HG03045 (cell line): ENCODE data around the gene IL15.
A peak's percentile ranks its signal among the peaks of the same experiment; 100 is the strongest.

Source experiments
- ATAC-seq: cut with Tn5 transposase; IDR thresholded peaks from one replicate; pipeline ENCODE4 v1.9.1; 2021; ENCODE audit warnings: mild to moderate bottlenecking, moderate library complexity; ENCODE audit not compliant: unreplicated experiment

The IL15 gene

DNA sequence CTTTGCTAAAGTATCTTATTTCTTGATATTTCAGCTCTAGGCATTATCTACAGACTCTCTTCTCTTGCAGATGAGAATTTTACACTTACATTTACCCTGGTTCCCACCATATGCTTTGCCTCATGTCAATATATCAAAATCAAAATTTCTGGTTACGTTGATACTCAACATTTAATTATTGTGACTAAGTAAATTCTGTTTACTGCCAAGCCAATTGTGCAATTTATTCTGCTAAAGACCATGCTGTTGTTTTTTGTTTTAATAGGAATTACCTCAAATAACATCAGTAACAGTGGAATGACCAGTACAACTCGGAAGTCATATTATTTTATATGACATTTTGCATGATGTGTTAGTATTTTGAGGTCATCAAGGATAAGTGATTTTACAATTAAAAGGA lies 125.5 kb downstream of the IL15 start:
- no peak for ATAC-seq

GRCh38 chr4:141763374-141763773 lies 127.0 kb downstream of the IL15 start:
- no peak for ATAC-seq

DNA sequence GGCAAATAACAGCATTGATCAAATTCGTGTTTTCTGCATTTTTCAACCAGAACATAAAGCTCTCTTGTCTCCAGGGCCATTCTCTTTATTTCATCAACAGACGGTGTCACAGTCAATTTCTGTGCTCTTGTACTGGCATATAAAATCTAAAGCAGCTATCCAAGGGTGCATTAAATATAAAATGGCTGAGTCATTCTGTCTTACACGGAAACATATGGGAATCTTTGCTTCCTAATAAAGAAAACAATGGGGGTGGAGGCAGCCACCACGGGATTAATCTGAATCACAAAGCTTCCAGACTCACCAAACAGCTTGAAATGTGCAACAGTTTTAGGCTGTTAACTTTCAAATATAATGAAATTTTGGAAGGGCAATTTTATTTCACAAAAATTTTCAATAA lies 132.6 kb downstream of the IL15 start:
- ATAC-seq, result no peak

GRCh38 chr4:141771889-141772830 lies 135.8 kb downstream of the IL15 start:
- ATAC-seq, result peak; percentile 92

DNA sequence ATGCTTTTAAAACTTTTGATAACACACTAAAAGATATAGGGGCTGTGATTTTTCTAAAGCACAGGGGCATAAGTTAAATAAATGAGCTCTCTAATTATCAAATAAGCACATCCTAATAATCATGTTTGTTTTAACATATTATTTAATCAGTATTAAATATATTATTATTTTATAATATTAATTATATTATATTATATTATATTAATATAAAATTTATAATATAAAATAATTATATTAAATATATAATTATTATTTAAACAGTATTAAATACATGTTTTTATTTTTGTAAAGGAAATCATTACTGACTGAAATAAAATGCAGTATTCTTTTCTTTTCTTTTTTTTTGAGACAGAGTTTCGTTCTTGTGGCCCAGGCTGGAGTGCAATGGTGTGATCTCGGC lies 136.5 kb downstream of the IL15 start:
- no peak for ATAC-seq

DNA sequence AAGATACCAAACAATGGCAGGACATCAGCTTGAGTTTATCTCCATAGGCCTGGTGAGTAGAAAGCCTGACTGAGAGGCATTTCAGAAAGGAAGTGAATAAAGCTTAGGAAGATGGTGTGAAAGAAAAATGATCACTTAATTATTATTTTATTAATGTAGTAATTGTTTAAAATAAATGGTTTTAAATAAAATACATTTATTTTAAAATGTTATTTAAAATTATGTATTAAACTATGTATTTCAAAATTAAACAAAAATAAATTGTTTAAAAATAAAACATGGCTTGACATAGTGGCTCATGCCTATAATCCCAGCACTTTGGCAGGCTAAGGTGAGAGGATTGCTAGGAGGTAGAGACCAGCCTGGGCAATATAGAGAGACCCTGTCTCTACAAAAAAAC lies 145.8 kb downstream of the IL15 start:
- ATAC-seq, result no peak
